Ovary (tissue), 9 donors: ENCODE results near the gene ARRDC5. TPM values are rescaled to one million over a fixed set of nuclear protein-coding genes. Genes with fewer than 3 reads are reported as not detected.
"Not testable (repeated sequence)": the region's sequence is repeated elsewhere in the genome, so short reads cannot be mapped to it uniquely, and the experiment has no call there.

Source experiments
- DNase-seq, 5 donors: peaks; one replicate each; pipeline ENCODE4 v3.0.0-alpha.2; 2019 to 2020
- H3K27ac ChIP-seq, 2 donors: fragments of 200-600 bp; one replicate each; pipeline versions ENCODE4 v1.5.1 to v1.8.0; 2019 to 2022
- H3K27me3 ChIP-seq: fragments of 200-600 bp; one replicate; pipeline ENCODE4 v1.8.0; 2022
- H3K36me3 ChIP-seq: fragments of 200-600 bp; sonication (generic); one replicate; pipeline ENCODE4 v1.5.1; 2019
- H3K4me1 ChIP-seq: one replicate; pipeline ENCODE4 v1.8.1; 2013; ENCODE audit warnings: mild to moderate bottlenecking, moderate library complexity; ENCODE audit not compliant: insufficient read depth
- H3K4me3 ChIP-seq: fragments of 200-600 bp; sonication (generic); one replicate; pipeline ENCODE4 v1.5.1; 2017
- H3K9me3 ChIP-seq, 2 donors: fragments of 200-600 bp in 1 of 2; sonication (generic) in 1 of 2; one replicate each; pipeline versions ENCODE4 v1.5.1 to v1.8.1; 2013 to 2019; ENCODE audit warnings: mild to moderate bottlenecking in 1 of 2, moderate library complexity in 1 of 2
- CTCF ChIP-seq, 3 donors: fragments of 450-650 bp in 2 of 3; fragments of 200-600 bp in 1 of 3; IDR thresholded peaks; one replicate each; pipeline versions ENCODE4 v1.5.1 to v1.8.0; 2016 to 2022; ENCODE audit warnings: antibody characterized with exemption in 3 of 3, mild to moderate bottlenecking in 1 of 3
- EP300 ChIP-seq: sonication (generic); formaldehyde crosslinking; IDR thresholded peaks from one replicate; pipeline ENCODE4 v1.6.1; 2017; ENCODE audit warnings: antibody characterized with exemption
- POLR2A ChIP-seq: fragments of 450-650 bp; IDR thresholded peaks from one replicate; pipeline ENCODE4 v1.6.1; 2017; ENCODE audit warnings: antibody characterized with exemption, mild to moderate bottlenecking, moderate library complexity
- WGBS, 3 donors: extraction: QIAGEN DNeasy Blood & Tissue Kit in 1 of 3; methylation state at CpG; one replicate each; pipeline versions ENCODE4 v1.1.5 to v1.1.7; 2013 to 2017; 5-methylcytosine and 5-hydroxymethylcytosine counted together
- intact Hi-C, 4 donors: fragments of 100-400 bp; cut with DNase I; formaldehyde crosslinking; loops; one replicate each; pipeline versions ENCODE4 v1.11.0 to v1.15.1; 2022 to 2023
- polyA plus RNA-seq, 2 donors: library from polyadenylated mRNA; stranded (reverse); fragments of 200-250 nt in 1 of 2; fragments of 350-450 nt in 1 of 2; fragmentation: Illumina TruSeq in 1 of 2; extraction: RNeasy Lipid Tissue Mini Kit (QIAGEN cat#74804) in 1 of 2; gene quantifications; one replicate each; pipeline ENCODE4 v1.2.3, GENCODE V29; 2013 to 2014
- total RNA-seq, 7 donors: library from RNA; depleted of rRNA in 2 of 7; stranded (reverse); fragments of >200 nt in 2 of 7; fragmentation: NEBNext Ultra II Directional in 3 of 7; extraction: Animal tissue kit (Norgen Biotek cat#: 25700) in 3 of 7; gene quantifications; one replicate each; pipeline versions ENCODE4 v1.1.0 to v1.2.4, GENCODE V29; 2016 to 2023
- donor health status: DM: no; HTN: no; CAD: no; lungs with moderate emphysema.
- donor health status: DM: no; HTN: no; CAD: no.
- donor health status: Bipolar disorder and iron deficiency.
- donor health status: DM: yes; HTN: yes; CAD: no.
- donor health status: DM: no; HTN: no; CAD: no.
- donor health status: DM: yes; HTN: yes; CAD: no.

The ARRDC5 gene
- total and polyA plus RNA-seq, 9 donors = 0.07 to 1.2 (median 0.24) TPM; not detected in 3

DNA sequence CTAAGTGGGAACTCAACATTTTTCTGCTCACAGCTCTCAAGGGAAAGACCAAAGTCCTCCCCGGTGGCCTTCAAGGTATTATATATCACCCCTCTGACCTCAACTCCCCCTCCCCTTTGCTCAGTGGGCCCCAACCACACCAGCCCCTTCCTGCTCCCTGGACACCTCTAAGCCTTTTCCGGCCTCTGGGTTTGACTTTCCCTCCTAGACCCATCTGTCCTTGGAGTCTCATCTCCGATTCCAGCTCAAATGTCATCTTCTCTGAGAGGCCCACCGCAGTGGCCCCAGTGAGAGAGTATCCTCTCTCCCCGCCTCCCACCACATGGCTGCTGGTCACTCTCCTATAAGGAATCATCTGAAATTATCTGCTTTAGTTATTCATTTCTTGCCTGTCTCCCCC, 5.7 kb upstream of the ARRDC5 start:
- DNase-seq = no peak
- H3K9me3 ChIP-seq = no peaks in the 10 kb centered on the region
- H3K27ac ChIP-seq = no peak overlapping the region
- WGBS, 3 donors = 72 to 80% (median 79%) methylated on average over 5 of the region's 5 CpGs
- H3K4me1 ChIP-seq = peaks cover 5% of the 10 kb centered on the region
- intact Hi-C loops = no loop called here
- H3K27me3 ChIP-seq = no peaks in the 10 kb centered on the region
- H3K4me3 ChIP-seq = no peak overlapping the region
- H3K36me3 ChIP-seq = no peaks in the 10 kb centered on the region
- no peak for TF ChIP-seq POLR2A
- TF ChIP-seq CTCF (IDR thresholded peaks at IDR 0.05) = no peak
- no peak for TF ChIP-seq EP300

- intact Hi-C loops = loop anchor here in 1 of 4 donors (2.0 kb wide), 1 partner anchor 96 kb away; no protein-coding TSS in a partner anchor
- Histone ChIP-seq H3K36me3 (no peaks in the 10 kb centered on the region), H3K27ac (no peak overlapping the region), H3K4me3 (no peak overlapping the region), H3K9me3 (no peaks in the 10 kb centered on the region), H3K27me3 (no peaks in the 10 kb centered on the region), H3K4me1 (peaks cover 5% of the 10 kb centered on the region)
- 69 to 76% (median 76%) methylated on average over 8 of the region's 8 CpGs for WGBS, 3 donors
- no peak for DNase-seq
- TF ChIP-seq CTCF (IDR thresholded peaks at IDR 0.05) = no peak
- no peak for TF ChIP-seq EP300
- no peak for TF ChIP-seq POLR2A
Observed at GRCh38 chr19:4906963-4907362, 4.3 kb upstream of the ARRDC5 start.

GRCh38 chr19:4904481-4904880, 1.8 kb upstream of the ARRDC5 start:
- H3K4me1 ChIP-seq = no peaks in the 10 kb centered on the region
- no peaks in the 10 kb centered on the region for H3K36me3 ChIP-seq
- DNase-seq = no peak
- intact Hi-C loops = no loop called here
- no peaks in the 10 kb centered on the region for H3K27me3 ChIP-seq
- TF ChIP-seq CTCF (IDR thresholded peaks at IDR 0.05) (no peak), EP300 (no peak), POLR2A (no peak)
- no peak overlapping the region for H3K27ac ChIP-seq
- no peak overlapping the region for H3K4me3 ChIP-seq
- 69 to 83% (median 75%) methylated on average over 3 of the region's 3 CpGs for WGBS, 3 donors
- no peaks in the 10 kb centered on the region for H3K9me3 ChIP-seq

DNA sequence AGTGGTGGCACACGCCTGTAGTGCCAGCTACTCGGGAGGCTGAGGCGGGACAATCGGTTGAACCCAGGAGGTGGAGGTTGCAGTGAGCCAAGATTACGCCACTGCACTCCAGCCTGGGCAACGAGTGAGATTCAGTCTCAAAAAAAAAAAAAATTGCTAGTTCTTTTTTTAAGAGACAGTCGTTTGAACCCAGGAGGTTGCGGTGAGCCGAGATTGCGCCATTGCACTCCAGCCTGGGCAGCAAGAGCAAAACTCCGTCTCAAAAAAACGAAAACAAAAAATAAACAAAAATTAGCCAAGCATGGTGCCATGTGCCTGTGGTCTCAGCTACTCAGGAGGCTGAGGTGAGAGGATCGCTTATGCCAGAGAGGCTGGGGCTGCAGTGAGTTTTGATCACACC, 1.8 kb downstream of the ARRDC5 start:
- H3K27me3 ChIP-seq, H3K36me3 ChIP-seq, H3K27ac ChIP-seq, DNase-seq, H3K9me3 ChIP-seq, H3K4me3 ChIP-seq, H3K4me1 ChIP-seq, intact Hi-C loops: not testable (repeated sequence)
- WGBS, 3 donors = 81% methylated on average over 13 of the region's 13 CpGs

- H3K4me3 ChIP-seq = no peak overlapping the region
- H3K4me1 ChIP-seq = no peaks in the 10 kb centered on the region
- DNase-seq = no peak
- H3K27me3 ChIP-seq = no peaks in the 10 kb centered on the region
- intact Hi-C loops = no loop called here
- 95 to 97% (median 96%) methylated on average over 7 of the region's 7 CpGs for WGBS, 3 donors
- no peak overlapping the region for H3K27ac ChIP-seq
- no peaks in the 10 kb centered on the region for H3K9me3 ChIP-seq
- no peak for TF ChIP-seq EP300
- TF ChIP-seq CTCF (IDR thresholded peaks at IDR 0.05) = no peak
- TF ChIP-seq POLR2A = no peak
- H3K36me3 ChIP-seq = no peaks in the 10 kb centered on the region
Observed at GRCh38 chr19:4897146-4897545, 5.5 kb downstream of the ARRDC5 start.
